ENCODE results near the gene NDUFAF8. TPM values are rescaled to one million over a fixed set of nuclear protein-coding genes. Genes with fewer than 3 reads are reported as not detected.

NDUFAF8 gene
- total RNA-seq, 2 donors from 2014 or later: 20.8 to 26.5 TPM

DNA sequence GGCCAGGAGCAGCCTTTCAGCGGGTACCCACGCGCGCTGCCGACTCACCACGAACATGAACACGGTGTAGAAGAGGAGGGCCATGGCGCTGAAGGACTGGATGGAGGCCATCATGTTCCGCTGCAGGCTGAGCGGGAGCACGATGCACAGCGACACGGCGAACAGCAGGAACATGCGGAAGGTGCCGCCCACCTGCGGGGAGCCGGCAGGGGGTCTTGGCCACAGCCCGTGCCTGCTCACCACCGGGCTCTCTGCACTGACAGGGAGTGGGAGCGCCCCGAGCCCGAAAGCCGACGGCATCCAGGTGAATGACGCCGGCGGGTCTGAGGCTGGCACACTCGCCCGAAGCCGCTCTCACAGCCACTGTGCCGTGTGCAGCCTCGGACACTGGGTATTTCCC is 43.0 kb downstream of the NDUFAF8 start:
- intact Hi-C loops (cut with DNase I): loop anchor here (10.0 kb wide), 1 partner anchor 203 kb away; no protein-coding TSS in a partner anchor
- TF ChIP-seq, protein P1, sequence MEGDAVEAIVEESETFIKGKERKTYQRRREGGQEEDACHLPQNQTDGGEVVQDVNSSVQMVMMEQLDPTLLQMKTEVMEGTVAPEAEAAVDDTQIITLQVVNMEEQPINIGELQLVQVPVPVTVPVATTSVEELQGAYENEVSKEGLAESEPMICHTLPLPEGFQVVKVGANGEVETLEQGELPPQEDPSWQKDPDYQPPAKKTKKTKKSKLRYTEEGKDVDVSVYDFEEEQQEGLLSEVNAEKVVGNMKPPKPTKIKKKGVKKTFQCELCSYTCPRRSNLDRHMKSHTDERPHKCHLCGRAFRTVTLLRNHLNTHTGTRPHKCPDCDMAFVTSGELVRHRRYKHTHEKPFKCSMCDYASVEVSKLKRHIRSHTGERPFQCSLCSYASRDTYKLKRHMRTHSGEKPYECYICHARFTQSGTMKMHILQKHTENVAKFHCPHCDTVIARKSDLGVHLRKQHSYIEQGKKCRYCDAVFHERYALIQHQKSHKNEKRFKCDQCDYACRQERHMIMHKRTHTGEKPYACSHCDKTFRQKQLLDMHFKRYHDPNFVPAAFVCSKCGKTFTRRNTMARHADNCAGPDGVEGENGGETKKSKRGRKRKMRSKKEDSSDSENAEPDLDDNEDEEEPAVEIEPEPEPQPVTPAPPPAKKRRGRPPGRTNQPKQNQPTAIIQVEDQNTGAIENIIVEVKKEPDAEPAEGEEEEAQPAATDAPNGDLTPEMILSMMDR (IDR thresholded peaks at IDR 0.05): no peak
- TF ChIP-seq POLR2A (IDR thresholded peaks at IDR 0.05): no peak
- Histone ChIP-seq H3K4me1 (peaks cover 13% of the 10 kb centered on the region), H3K9me3 (no peaks in the 10 kb centered on the region), H3K27ac (no peak overlapping the region), H3K36me3 (replicated peaks in 1 of 2; ENCODE audit: insufficient read depth in 1 of 2, low read depth in 2 of 2) (peaks cover 0 to 22% of the 10 kb centered on the region in 2 donors), H3K27me3 (no peaks in the 10 kb centered on the region), H3K4me3 (no peak overlapping the region)
- DNase-seq (no peak), ATAC-seq (no peak)
- WGBS, 2 donors: 95 to 96% methylated on average over 8 to 30 of the region's 33 CpGs

DNA sequence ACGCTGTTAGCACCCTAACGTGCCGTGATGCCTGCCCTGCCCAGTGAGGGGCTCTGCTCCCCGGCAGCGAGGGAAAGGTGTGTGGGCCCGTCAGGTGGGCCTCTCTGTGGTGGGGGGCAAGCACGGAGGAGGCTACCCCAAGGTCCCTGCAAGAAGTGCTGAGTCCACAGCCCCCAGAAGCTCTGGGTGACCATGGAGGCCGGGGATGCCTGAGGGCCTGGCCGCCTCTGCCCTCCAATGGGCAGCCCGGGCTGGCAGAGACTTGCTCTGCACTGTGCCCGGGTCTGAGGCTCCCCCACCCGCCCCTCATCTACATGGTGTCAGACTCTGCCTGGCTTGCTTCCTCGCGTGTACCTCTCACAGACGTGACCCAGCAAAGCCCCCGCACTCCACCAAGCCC is 43.8 kb downstream of the NDUFAF8 start:
- Histone ChIP-seq H3K9me3 (no peaks in the 10 kb centered on the region), H3K36me3 (replicated peaks in 1 of 2; ENCODE audit: insufficient read depth in 1 of 2, low read depth in 2 of 2) (peaks cover 0 to 20% of the 10 kb centered on the region in 2 donors), H3K27me3 (no peaks in the 10 kb centered on the region), H3K4me3 (no peak overlapping the region), H3K4me1 (peaks cover 13% of the 10 kb centered on the region), H3K27ac (no peak overlapping the region)
- no peak for DNase-seq
- ATAC-seq: no peak
- WGBS, 2 donors: 88 to 93% methylated on average over 10 to 16 of the region's 16 CpGs
- no peak for TF ChIP-seq POLR2A (IDR thresholded peaks at IDR 0.05)
- TF ChIP-seq, protein P1 (IDR thresholded peaks at IDR 0.05): no peak
- intact Hi-C loops (cut with DNase I): loop anchor here (10.0 kb wide), 1 partner anchor 202 kb away; no protein-coding TSS in a partner anchor

DNA sequence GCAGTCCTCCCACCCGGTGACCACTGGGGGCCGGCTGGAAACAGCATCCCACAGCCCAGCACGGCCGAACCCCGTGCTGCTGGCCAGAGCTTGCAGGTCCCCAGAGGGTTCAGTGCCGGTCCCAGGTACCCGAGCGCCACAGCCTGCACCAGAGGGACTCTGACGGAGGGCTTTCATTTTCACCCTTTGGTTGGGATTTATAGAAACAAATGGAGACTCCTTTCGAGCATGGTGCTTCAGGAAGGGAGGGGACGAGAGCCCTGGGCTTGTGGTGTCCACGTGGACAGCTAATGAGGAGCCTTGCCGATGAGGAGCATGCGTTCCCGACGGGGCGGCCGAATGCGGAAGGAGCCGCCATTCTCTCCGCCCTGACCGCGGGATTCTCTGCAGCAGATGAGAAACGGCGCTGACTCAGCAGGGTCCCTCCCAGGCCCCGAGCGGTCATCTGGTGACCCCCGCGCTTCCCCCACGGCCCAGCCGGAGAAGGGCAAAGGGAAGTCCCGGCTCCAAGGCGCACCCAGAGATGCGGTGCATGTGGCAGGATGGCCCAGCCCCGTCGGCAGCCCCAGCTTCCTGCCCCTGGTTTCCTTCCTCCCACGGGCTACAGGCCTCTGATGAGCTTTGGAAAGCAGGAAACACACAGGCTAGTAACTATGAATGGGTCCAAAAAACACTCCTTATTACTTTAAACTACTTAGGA is 46.2 kb downstream of the NDUFAF8 start:
- DNase-seq (peak in 3 of 4 donors; percentile 40 to 81 (median 44)), ATAC-seq (peak; percentile 30)
- peak overlapping the region in 3 of 4 donors; percentile 4 to 63 (median 54) for H3K27ac ChIP-seq
- peaks cover 8 to 10% of the 10 kb centered on the region in 2 donors for H3K36me3 ChIP-seq (replicated peaks in 1 of 2; ENCODE audit: insufficient read depth in 1 of 2, low read depth in 2 of 2)
- H3K4me3 ChIP-seq: no peak overlapping the region
- H3K9me3 ChIP-seq: no peaks in the 10 kb centered on the region
- intact Hi-C loops (cut with DNase I): loop anchor here (10.0 kb wide), 1 partner anchor 199 kb away; no protein-coding TSS in a partner anchor
- TF ChIP-seq, protein P1 (IDR thresholded peaks at IDR 0.05): no peak
- TF ChIP-seq POLR2A (IDR thresholded peaks at IDR 0.05): peak in 1 of 3 donors; percentile 11
- no peaks in the 10 kb centered on the region for H3K27me3 ChIP-seq
- WGBS, 2 donors: 56 to 72% methylated on average over 10 to 37 of the region's 37 CpGs
- H3K4me1 ChIP-seq: peaks cover 13% of the 10 kb centered on the region

DNA sequence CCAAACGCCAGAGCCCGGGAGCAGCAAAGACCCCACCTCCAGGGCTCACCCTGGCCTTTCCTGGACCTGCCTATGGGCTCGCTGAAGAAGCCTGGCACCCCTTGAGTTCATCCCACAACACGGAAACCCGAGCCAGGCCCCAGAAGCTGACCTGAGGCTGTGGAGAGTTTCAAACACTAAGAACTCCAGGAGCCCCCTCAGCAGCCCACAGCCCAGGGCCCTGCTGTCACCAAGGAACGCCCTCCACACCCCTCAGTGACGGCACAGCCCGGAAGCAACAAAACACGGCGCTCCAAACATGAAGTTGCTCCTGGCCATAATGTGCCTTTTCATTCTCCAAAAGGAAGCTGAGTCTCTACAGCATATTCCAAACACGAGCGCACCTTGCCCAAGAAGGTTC is 46.8 kb downstream of the NDUFAF8 start:
- ATAC-seq (peak; percentile 4), DNase-seq (no peak)
- Histone ChIP-seq H3K27ac (peak overlapping the region in 3 of 4 donors; percentile 4 to 63 (median 54)), H3K9me3 (no peaks in the 10 kb centered on the region), H3K36me3 (replicated peaks in 1 of 2; ENCODE audit: insufficient read depth in 1 of 2, low read depth in 2 of 2) (peaks cover 8 to 10% of the 10 kb centered on the region in 2 donors), H3K4me3 (no peak overlapping the region), H3K27me3 (no peaks in the 10 kb centered on the region), H3K4me1 (peaks cover 14% of the 10 kb centered on the region)
- intact Hi-C loops (cut with DNase I): loop anchor here (10.0 kb wide), 1 partner anchor 199 kb away; no protein-coding TSS in a partner anchor
- WGBS, 2 donors: 70 to 88% methylated on average over 7 to 12 of the region's 12 CpGs
- TF ChIP-seq, protein P1 (IDR thresholded peaks at IDR 0.05): no peak
- TF ChIP-seq POLR2A (IDR thresholded peaks at IDR 0.05): no peak

Data from body of pancreas (tissue), 4 donors.